HG03469 (cell line): ENCODE measurements around the gene CAPN8.
"Not testable (repeated sequence)": the region's sequence is repeated elsewhere in the genome, so short reads cannot be mapped to it uniquely, and the experiment has no call there.

ENCODE experiments used
- ATAC-seq: cut with Tn5 transposase; IDR thresholded peaks from one replicate; pipeline ENCODE4 v1.9.1; 2021; ENCODE audit warnings: mild to moderate bottlenecking, moderate library complexity, moderate number of reproducible peaks; ENCODE audit not compliant: unreplicated experiment

The CAPN8 gene

DNA sequence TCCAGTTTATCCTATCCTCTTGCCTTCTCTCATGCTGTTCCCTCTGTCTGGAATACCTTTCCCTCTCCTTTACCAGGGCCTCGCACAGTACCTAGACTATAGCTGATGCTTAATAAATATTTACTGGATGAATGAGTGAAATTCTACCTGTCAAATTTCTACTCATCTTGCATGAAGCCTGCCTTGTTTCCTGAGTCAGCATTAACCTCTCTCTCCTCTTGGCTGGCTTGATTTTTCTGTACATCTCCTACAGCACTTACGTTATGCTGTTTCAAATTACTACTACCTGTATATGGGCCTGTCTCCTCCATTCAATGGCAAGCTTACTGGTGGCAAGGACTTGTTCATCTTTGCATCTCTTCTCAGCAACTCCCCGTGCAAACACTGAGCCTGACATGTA is 130.8 kb downstream of the CAPN8 start:
- no peak for ATAC-seq

DNA sequence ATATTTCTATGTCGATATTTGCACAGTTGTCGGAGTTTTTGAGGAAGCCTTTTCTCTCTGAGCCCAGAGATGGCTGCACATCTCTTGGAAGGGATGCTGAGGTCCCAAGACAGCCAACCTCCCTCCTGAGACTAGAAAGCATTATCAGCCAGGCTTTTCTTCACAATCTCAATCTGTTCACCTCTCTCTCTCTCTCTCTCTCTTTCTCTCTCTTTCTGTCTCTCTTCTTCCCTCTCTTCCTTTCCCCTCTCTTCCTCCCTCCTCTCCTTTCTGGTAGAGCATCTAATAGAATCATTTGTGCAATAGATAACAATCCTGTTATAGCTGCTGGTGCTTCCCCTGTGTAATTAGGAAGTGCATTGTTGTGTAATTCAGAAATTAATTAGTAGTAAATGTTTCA is 131.8 kb downstream of the CAPN8 start:
- no peak for ATAC-seq

GRCh38 chr1:223531742-223532341 is 133.7 kb downstream of the CAPN8 start:
- no peak for ATAC-seq

GRCh38 chr1:223525957-223526356 is 139.5 kb downstream of the CAPN8 start:
- ATAC-seq, result no peak

DNA sequence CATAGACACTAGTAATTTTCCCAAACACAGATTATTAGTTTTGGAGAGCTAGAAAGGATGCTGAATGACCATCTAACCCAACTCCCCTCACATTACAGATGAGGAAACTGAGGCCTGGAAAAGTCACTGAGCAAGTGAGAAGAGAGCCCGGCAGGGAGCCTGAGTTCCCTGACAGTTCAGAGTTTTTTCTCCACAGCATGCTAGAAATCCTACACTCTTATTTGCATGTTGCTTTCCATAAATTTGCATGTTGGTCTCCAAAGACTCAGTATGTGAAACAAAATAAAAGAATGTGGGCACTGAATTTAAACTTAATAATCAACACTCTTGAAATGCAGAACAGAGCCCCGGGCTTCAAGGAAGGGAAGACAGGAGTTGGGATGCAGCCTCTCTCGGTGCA is 140.0 kb downstream of the CAPN8 start:
- ATAC-seq, result no peak

GRCh38 chr1:223524930-223525451 is 140.5 kb downstream of the CAPN8 start:
- no peak for ATAC-seq

GRCh38 chr1:223521150-223521549 is 144.4 kb downstream of the CAPN8 start:
- ATAC-seq, result no peak

DNA sequence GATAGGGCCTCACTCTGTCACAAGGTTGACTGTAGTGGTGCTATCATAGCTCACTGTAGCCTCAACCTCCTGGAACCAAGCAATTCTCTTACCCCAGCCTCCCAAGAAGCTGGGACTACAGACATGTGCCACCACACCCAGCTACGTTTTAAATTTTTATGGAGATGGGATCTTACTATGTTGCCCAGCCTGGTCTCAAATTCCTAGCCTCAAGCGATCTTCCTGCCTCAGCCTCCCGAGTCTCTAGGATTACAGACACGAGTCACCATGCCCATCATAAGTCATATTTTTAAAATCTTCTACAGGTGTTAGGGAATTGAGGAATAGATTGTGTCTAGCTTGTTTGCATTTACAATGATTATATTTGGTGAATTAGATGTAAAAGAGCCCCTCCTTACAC is 145.3 kb downstream of the CAPN8 start:
- ATAC-seq, result no peak

GRCh38 chr1:223519116-223519515 is 146.4 kb downstream of the CAPN8 start:
- no peak for ATAC-seq

- not testable (repeated sequence) for ATAC-seq
These were observed 146.9 kb downstream of the CAPN8 start for GRCh38 chr1:223518553-223518952.

DNA sequence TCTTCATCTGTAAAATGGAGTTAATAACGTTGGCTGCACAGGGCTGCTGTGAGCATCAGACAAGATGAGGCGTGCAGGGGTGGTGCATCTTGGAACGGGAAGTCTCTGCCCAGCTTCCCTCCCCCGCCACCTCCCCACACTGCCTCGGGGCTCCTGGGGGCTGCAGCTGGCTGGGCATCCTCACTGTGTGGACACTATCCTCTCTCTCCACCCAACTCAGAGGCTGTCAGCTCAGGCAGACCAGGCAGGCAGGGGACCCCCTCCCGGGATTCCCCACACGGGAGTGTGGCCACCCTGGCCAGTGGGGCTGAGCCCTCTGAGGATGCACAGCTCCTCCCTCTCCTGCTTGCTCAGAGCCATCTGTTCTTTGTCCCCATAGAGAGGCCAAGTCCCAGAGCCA is 149.6 kb downstream of the CAPN8 start:
- ATAC-seq, result no peak

GRCh38 chr1:223515421-223515820 is 150.1 kb downstream of the CAPN8 start:
- ATAC-seq, result no peak

DNA sequence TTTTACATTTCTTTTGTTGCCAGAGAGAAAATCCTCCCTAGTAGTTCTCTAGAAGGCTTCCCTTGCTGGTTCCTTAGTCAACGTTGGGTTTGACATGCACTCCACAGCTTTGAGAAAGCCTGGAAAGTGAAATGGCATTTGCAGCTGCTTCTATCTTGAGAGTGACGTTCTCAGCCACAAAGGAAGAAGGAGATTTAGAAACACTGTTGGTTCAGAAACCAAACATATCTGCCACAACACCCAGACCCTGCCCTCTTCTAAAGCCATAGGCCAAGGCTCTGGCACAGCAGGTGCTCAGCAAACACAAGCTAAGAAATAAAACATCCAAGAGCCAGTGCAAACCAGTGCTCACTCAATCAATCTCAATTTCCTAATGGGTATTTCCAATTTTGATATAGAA is 150.9 kb downstream of the CAPN8 start:
- ATAC-seq, result no peak

DNA sequence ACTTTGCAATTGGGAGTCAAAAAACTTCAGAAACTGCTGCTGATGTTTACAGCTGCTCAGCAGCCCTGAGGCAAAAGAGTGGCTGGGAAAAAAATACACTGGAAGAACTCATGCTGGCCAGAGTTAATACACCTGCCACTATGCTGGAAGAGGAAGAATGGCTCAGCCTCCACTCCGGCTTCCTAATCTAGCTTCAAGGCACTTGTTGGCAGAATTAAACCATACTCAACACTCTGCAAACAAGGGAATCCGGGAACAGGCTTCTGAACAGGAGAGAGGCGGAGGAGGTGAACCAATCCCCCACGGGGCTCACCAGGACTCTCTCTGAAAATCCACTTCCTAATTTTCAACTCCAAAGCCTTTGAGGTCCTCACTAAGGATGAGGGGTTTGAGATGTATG is 152.2 kb downstream of the CAPN8 start:
- ATAC-seq, result no peak

GRCh38 chr1:223512057-223512456 is 153.4 kb downstream of the CAPN8 start:
- no peak for ATAC-seq

- ATAC-seq, result no peak
These were observed 156.7 kb downstream of the CAPN8 start for GRCh38 chr1:223508796-223509195.

DNA sequence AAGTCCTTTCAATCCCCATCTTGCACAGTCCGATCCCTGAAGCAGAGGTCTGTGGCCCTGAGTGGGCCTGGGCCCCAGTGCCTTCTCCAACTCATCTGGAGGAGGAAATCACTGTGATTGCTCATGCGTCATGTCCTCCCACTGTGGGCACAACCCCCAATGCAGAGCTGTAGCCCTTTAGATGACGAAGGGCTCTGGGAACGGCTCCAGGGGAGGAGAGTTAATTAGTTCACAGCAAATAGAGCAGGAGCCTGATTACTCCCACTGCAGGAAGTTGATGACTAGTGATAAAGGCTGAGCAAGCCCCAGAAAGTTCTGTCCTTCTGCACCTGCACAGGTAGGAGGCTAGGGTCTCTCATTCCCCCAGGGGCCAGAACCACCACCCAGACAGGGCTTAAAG is 160.8 kb downstream of the CAPN8 start:
- no peak for ATAC-seq

- no peak for ATAC-seq
These were observed 162.2 kb downstream of the CAPN8 start for GRCh38 chr1:223503348-223503747.

- ATAC-seq, result no peak
These were observed 164.7 kb downstream of the CAPN8 start for GRCh38 chr1:223500560-223501425.

DNA sequence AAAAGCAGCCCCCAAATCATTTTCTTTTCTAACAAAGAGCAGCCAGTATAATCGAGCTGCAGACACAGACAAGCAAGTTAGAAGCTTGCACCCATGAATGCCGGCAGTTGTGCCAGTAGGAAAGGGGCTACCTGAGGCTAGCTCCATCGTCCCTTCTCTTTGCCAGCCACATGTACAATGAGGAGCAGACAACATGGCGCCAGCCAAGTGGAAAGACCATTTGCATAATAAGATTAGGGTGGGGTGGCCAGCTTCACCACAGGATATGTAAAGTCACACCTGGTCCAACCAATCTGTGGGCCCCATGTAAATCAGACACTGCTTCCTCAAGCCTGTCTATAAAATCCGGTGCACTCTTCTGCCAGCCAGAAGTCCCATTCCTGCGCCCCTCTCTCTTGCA is 168.6 kb downstream of the CAPN8 start:
- no peak for ATAC-seq

DNA sequence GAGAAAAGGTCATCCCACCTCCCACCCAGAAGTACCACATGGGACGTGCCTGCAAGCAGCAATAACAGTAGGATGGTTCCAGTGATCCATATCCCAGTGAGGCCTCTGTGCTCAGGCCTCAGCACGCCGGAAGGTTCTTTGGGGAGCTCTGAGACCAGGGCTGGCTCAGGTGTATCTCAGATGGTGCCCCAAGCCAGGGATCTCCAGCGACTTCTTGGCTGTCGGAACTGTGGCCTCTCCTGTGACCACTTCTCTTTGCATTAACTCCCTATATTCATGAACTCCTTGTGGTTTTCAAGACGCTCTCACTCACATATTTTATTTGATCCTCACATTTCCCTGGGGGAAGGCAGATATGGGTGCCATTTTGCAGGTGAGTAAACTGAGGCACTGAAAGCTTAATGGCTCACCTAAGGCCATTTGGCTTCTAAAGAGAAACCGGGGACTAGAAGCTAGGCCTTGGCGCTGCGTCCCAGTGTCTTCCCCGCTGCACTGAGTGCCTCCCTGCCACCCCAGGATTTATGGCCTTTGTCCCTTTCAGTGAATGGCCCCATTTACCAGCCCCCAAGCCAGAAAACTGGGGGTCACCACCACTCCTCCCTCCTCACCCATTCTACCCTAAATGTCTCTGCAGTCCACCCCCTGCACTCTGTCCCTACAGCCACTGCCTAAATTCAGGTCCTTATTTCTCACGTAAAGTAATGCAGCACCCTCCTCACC is 170.4 kb downstream of the CAPN8 start:
- no peak for ATAC-seq

GRCh38 chr1:223492044-223492443 is 173.5 kb downstream of the CAPN8 start:
- no peak for ATAC-seq
